Hematopoietic multipotent progenitor cell treated with erythropoietin and hydrocortisone succinate and interleukin-3 and kit ligand, for 4 days (in vitro differentiated cells): ENCODE data around the gene CCKAR.

Source experiments
- DNase-seq: peaks from one replicate; pipeline ENCODE4 v3.0.0-alpha.2; 2015

CCKAR gene

DNA sequence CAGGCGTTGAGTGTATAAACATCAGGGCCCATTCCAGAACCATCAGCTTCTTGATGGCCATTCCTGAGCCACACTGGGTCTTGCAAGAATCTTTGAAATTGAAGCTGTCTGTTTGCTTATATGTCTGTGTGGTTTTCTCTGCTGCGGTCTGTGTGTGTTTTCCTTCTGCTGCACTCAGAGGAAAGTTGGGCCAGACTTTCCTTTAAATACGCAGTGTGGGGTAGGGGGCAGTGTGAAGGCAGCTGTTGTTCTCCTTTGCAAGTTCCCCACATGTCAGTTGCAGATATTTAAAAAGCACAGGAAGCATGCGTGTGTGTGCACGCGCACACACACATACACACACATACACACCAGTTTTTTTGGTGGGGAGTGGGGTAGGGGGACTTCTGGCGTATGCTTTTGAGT lies 32.1 kb downstream of the CCKAR start:
- peak; percentile 82 for DNase-seq

DNA sequence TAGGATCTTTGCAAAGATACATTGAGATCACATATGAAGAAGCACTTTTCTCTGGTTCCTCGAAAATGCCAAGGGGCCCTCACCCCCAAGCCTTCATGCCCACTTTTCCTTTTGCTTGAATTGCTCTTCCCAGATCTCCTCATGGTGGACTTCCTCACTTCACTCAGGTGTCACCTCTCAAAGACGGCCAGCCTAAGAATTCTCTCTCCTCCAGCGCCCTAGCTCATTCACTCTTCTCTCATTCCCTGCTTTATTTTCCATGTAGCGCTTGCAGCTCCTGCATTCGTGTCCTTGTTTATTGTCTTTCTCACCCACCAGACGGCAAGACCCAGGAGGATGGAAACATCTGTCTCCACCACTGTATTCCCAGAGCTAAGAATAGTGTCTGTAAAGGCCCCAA lies 32.9 kb downstream of the CCKAR start:
- no peak for DNase-seq

DNA sequence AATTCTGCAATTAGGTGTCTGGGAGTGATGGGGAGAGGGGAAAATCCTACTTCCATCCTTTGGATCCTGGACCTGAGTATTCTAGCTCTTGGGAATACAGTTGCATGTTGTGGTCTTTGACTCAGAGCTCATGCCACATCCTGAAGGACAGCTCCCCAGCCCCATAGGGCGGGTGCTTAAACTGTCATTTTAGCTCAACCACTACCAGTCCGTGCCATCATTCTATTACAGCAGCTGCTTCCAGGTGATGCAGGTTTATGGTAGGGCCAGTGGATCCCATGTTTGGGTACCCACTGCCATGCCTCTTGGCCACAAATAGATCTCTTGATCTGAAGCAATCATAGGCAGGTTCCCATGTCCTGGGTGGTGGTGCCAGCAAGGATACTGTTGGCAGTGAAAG lies 34.7 kb downstream of the CCKAR start:
- DNase-seq: no peak

DNA sequence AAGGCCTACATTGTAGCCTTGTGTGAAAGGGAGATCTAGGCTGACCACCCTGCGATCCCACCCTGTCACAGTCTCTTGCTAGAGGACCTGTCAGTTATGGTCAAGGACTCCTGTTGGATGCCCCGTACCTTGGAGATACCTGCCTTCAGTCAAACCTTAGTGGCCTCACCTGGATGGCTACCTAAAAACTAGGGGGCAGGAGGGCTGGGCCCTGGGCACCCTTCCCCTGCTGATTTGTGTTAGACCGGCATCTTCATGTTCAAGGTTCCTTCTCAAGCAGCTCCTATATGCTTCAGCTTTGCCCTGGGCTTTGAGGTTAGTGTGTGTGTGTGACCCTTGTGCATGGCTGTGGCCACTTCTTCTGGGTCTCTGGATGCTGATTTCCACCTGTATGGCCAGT lies 35.3 kb downstream of the CCKAR start:
- no peak for DNase-seq

DNA sequence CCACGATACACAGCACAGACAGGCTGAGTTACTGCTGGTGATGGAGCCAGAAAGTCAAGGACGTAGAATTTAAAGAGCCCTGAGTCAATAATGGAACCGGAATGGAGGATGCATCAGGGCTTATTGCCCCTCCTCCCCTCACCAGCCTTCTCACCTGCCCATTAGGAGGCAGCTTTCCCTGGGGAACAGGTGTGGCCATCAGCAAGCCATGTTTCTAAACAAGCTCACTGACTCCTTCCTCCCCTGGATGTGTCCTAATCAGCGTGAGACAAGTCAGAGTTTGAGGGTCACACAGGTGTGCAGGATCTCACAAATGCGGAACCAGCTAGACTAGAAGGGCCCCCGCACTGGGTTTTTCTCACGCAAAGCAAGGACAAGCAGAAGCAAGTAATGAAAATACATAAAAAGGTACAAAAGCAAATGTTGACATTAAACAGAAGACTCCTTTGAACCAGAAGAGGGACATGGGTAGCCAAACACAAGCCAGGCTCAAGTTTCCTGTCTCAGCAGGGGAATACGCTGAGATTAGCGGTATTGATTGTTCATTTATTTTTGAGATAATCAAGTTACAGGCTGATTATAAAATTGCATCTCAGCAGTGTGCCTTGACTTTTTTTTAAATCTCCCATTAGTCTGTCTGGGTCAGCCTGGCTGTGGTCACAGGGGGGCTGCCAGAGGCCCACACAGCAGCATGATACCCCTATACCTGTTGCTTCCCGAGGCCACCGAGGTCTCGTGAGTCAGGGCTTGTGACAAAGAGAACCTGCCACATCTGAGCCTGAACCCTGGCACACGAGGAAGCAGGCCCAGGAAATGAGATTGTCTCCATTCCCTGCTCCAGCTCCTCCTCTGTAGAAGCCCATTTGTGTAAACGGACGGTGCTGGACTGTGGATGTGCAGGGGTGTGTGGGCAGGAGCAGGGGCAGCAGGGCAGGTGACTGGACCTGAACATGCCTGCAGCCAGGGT lies 37.4 kb downstream of the CCKAR start:
- DNase-seq: no peak

DNA sequence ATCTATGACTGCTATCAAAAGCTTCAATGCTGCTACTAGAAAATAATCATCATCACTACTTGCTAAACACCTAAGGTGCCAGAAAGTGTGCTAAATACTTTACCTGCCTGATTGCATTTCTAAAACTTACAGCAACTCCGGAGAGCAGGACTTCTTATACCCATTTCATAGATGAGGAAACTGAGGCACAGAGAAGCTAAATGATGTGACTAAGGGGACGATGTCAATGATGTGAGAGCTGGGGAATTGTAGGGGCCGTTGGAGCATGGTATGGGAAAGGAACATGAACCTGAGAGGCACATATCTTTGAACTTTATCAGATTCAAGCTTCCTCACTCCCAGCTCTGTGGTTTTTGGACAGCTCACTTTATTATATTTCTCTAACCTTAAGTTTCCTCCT lies 38.7 kb downstream of the CCKAR start:
- DNase-seq: peak; percentile 25

DNA sequence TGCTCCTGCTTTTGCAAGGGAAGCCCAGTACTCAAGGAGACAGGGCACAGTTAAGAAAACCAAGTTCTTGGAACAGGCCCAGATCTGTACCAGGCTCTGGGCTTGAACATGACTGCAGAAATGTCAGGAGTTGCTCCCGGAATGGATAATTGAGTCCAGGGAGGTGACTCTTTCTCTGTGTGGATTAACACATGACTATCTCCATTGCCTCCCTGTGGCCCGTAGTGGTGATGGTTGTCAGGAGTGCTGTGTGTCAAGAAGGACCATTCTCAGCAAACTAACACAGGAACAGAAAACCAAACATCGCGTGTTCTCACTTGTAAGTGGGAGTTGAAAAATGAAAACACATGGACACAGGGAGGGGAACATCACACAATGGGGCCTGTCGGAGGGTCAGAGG lies 39.9 kb downstream of the CCKAR start:
- DNase-seq: no peak

DNA sequence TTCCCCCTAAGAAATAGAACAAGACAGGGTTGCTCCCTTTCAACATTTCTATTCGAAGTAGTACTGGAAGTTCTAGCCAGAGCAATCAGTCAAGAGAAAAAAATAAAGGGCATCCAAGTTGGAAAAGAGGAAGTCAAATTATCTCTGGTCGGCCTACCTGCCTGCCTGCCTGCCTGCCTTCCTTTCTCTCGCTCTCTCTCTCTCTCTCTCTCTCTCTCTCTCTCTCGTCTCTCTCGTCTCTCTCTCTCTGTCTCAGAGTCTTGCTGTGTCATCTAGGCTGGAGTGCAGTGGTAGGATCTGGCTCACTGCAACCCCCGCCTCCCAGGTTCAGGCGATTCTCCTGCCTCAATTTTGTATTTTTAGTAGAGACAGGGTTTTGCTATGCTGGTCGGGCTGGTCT lies 42.9 kb downstream of the CCKAR start:
- DNase-seq: peak; percentile 40

DNA sequence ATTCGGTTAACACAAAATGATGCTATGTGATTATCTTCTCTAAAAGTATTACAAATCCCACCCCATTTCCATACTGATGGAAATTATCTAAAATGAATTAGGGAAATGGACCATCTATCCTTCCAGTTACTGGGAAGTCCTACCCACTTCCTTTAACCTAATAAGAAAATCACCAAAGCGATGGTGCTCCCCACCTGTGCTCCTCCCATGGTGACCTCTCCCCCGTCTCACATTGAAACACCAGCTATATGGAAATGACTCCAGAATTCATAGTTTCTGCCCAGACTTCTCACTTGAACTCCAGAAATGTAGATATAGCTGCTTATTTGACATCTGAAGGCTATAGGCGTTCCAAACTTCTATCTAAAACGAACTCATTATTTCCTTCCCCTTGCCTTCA lies 48.5 kb downstream of the CCKAR start:
- DNase-seq: no peak

DNA sequence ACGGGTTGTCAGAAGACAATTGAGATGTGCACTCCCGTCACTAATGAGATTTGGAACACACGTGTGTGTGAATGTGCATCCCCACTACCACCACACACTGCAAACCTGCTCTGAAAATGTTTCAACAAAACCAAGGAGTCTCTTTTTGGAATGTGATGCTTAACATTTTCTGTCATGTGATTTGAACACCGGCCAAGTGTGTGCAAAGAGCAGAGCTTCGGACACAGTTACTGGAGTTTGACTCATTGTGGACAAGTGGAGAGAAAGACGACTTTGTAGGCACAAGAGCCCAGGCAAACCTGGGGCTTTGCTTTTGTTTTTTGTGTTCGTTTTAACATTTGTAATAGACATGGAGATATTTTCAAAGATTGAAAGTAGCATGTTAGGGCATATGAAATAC lies 49.2 kb downstream of the CCKAR start:
- DNase-seq: no peak

DNA sequence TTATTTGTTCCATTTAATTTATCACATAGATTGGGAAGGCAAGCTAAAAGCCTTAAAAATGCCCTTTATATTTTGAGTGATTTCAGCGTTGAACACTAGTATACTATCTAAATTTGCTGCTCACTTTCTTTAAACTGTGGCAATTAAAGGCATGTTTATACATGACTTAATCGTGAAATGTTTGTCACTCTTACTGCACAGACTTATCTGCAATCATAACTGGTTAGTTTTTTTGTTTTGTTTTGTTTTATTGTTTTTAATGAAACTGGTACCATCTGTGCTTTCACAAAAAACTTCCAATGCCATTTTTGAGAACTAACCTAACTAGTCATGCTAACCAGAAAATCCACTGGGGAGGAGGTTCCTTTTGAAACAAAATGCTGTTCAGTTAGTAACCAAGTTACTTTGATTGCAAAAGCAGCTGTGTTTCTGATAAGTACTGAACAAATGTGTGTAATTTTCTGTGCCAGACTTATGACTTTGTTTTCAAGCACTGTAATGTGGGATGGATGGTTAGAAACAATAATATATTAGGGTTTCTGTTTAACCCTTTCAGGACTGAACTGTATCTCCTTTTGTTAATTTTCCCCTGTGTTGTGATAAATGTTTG lies 56.1 kb downstream of the CCKAR start:
- no peak for DNase-seq

DNA sequence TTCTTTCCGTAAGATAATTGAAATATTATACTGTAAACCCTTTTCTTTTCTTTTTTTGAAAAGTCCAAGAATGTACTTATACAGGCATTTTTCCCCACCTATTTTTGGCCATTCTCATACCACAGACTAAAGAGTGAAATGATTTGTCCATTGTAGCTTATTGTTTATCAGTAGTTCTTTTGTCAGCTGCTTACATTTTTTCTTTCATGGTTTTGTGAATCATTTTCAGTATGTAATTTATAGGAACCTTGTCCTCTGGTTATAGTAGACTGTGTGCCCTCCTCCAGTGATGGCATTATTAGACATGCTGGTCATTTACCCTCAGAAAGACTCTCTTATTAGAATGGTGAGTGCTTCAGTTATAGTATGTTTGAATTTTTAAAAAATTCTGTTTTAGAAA lies 56.7 kb downstream of the CCKAR start:
- DNase-seq: no peak

DNA sequence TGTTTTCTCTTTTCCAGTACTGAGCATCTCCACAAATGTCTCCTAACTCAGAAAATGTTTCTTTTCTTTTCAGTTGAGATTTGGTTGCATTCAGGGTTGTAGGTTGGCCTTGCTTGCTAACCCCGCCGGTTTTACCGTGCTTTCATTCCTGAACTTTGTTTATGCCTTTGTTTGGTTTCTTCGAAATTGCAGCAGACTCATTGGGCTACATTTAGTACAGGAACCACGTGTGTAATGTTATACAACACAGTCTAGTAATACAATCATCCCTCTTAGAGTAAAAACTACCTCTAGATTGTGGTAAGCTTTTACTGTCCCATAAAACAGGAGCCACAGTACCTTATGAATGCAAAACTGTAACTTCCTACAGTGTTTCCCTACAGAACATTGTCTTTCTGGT lies 57.9 kb downstream of the CCKAR start:
- DNase-seq: no peak

DNA sequence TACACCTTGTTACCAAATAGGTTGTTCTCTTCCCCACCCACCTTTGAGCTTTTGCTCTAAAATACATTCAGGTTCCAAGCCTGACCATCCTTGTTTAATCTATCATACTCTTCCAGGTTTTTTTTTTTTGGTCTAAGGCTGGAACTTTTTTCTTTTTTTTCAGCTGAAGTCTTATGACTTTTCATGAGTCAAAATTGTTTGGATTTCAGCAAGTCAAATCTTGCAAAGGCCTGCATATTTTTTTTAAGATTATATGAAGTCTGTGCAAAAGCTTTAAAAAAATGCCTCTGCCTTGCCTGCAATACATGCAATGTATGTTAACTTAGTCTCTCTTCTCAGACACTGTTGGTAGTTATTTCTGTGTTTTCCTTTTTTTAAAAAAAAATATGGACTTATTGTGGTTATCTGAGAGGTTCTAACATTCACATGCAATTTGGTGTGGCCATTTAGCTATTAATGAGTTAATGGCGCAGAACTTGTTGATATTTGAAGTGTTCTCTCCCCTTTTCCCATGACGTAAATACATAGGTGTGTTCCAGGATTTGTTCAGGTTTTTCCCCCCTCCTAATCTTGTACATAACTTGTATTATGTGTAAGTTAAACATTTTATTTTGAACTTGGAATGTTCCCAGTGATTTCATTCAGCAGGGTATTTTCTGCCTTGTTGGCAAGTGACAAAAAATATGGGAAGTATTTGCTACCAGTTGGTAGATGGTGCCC lies 58.7 kb downstream of the CCKAR start:
- DNase-seq: no peak
